K562 (cell line): ENCODE measurements around the gene SLC27A2. TPM values are rescaled to one million over a fixed set of nuclear protein-coding genes. Genes with fewer than 3 reads are reported as not detected.
A peak's percentile ranks its signal among the peaks of the same experiment; 100 is the strongest.

Experiments
- ATAC-seq: fragments of 200-7000 bp; cut with Tn5 transposase; 3 replicates; pipeline ENCODE4 v1.9.1; 2020; ENCODE audit warnings: moderate library complexity
- BruUV-seq: library from RNA; stranded (reverse); fragments of 400-500 nt; replicated peaks from 2 replicates; lab custom pipeline; 2021; lab: Mats Ljungman, UMichigan
- CTCF ChIA-PET: fragments of 300-600 bp; formaldehyde crosslinking; extraction: SDS; loops from one replicate; lab custom pipeline; 2021; ENCODE audit warnings: low intra/inter-chr PET ratio; lab: Yijun Ruan, JAX
- POLR2A ChIA-PET: fragments of 300-600, 350-650 bp; sonication (Branson Sonifier 250); formaldehyde crosslinking; extraction: SDS; loops from one replicate; lab custom pipeline; 2021; ENCODE audit warnings: antibody characterized with exemption, inconsistent platforms; lab: Yijun Ruan, JAX
- DNase-seq, 4 experiments: peaks; one replicate each; pipeline versions ENCODE4 v3.0.0 to v3.0.0-alpha.2; 2011 to 2018; ENCODE audit warnings: low spot score in 3 of 4, mixed read lengths in 3 of 4; ENCODE audit errors: extremely low read depth in 1 of 4
- FAIRE-seq: peaks from 2 replicates; lab custom pipeline; 2011; peaks lifted over from hg19 to GRCh38; lab: Jason Lieb, UNC
- H2AFZ ChIP-seq: 2 replicates; pipeline ENCODE4 v1.6.0; 2011; ENCODE audit warnings: low read depth, low read length, control low read depth, inconsistent platforms
- H3K27ac ChIP-seq: fragments of 200-600 bp; 3 replicates; pipeline ENCODE4 v1.8.0; 2011; ENCODE audit warnings: low read depth, mild to moderate bottlenecking, control low read depth, inconsistent platforms, low read length, moderate library complexity, mixed read lengths; ENCODE audit errors: extremely low read depth
- H3K27me3 ChIP-seq, 2 experiments: fragments of 300-600 bp in 1 of 2; 2 replicates in 1 of 2; 3 replicates in 1 of 2; pipeline versions ENCODE4 v1.6.0 to v1.8.0; 2011; ENCODE audit warnings: inconsistent platforms in 2 of 2, low read length in 2 of 2, mild to moderate bottlenecking in 1 of 2, mixed read lengths in 1 of 2, moderate library complexity in 1 of 2; ENCODE audit not compliant: control insufficient read depth in 2 of 2, insufficient read depth in 2 of 2
- H3K36me3 ChIP-seq: fragments of 300-600 bp; 3 replicates; pipeline ENCODE4 v1.8.0; 2011; ENCODE audit warnings: mild to moderate bottlenecking, low read length, inconsistent platforms; ENCODE audit not compliant: control insufficient read depth, insufficient read depth
- H3K4me1 ChIP-seq, 2 experiments: fragments of 200-600 bp in 1 of 2; replicated peaks in 1 of 2; 2 replicates in 1 of 2; 3 replicates in 1 of 2; pipeline versions ENCODE4 v1.5.1 to v1.8.0; 2011; ENCODE audit warnings: inconsistent platforms in 2 of 2, low read length in 2 of 2, mild to moderate bottlenecking in 1 of 2, mixed read lengths in 1 of 2, moderate library complexity in 1 of 2; ENCODE audit not compliant: control insufficient read depth in 2 of 2, insufficient read depth in 2 of 2
- H3K4me2 ChIP-seq: 2 replicates; pipeline ENCODE4 v1.6.1; 2011; ENCODE audit warnings: low read length, control low read depth, inconsistent platforms, mixed read lengths; ENCODE audit not compliant: insufficient read depth
- H3K4me3 ChIP-seq: fragments of 200-600 bp; sonication (generic), shearing (Covaris generic); 2 replicates; pipeline ENCODE4 v1.5.1; 2016; ENCODE audit warnings: control low read depth, inconsistent platforms
- H3K79me2 ChIP-seq: fragments of 200-600 bp; 3 replicates; pipeline ENCODE4 v1.8.0; 2011; ENCODE audit warnings: low read length, inconsistent platforms; ENCODE audit not compliant: control insufficient read depth, insufficient read depth
- H3K9ac ChIP-seq, 2 experiments: 2 replicates each; pipeline versions ENCODE4 v1.6.0 to v1.6.1; 2011; ENCODE audit warnings: low read depth in 2 of 2, low read length in 2 of 2, control low read depth in 1 of 2, inconsistent platforms in 1 of 2, mild to moderate bottlenecking in 1 of 2, mixed read lengths in 1 of 2; ENCODE audit not compliant: insufficient read depth in 1 of 2
- H3K9me1 ChIP-seq: one replicate; pipeline ENCODE4 v1.6.0; 2011; ENCODE audit warnings: inconsistent platforms, mild to moderate bottlenecking, low read length, moderate library complexity; ENCODE audit not compliant: control insufficient read depth, insufficient read depth
- H3K9me3 ChIP-seq: replicated peaks from 2 replicates; pipeline ENCODE4 v1.5.1; 2011; ENCODE audit warnings: low read depth, low read length, inconsistent platforms; ENCODE audit not compliant: control insufficient read depth, insufficient read depth
- H4K20me1 ChIP-seq: replicated peaks from 2 replicates; pipeline ENCODE4 v1.6.1; 2011; ENCODE audit warnings: low read length, inconsistent platforms, mixed read lengths; ENCODE audit not compliant: control insufficient read depth, insufficient read depth
- MEIS2 ChIP-seq: fragments of 450-650 bp; IDR thresholded peaks from 2 replicates; pipeline ENCODE4 v1.6.1; 2014; ENCODE audit warnings: mild to moderate bottlenecking; ENCODE audit not compliant: partially characterized antibody
- ZNF780A ChIP-seq: fragments of 250-450 bp; sonication (Bioruptor Pico); IDR thresholded peaks from 2 replicates; pipeline ENCODE4 v1.5.0; 2021; ENCODE audit warnings: mild to moderate bottlenecking
- WGBS: fragments of 100-300 bp; shearing (Covaris generic); methylation state at CpG from one replicate; pipeline ENCODE4 v1.1.6; 2016; ENCODE audit warnings: low coverage, mixed read lengths; ENCODE audit not compliant: insufficient coverage; ENCODE audit errors: missing lambda C conversion rate; 5-methylcytosine and 5-hydroxymethylcytosine counted together
- in situ Hi-C: fragments of 300-500 bp; cut with MboI; formaldehyde crosslinking; loops from 4 replicates; pipeline ENCODE4 v1.15.0; 2018; ENCODE audit warnings: inconsistent platforms, mixed read lengths
- intact Hi-C: fragments of 100-400 bp; cut with micrococcal nuclease; formaldehyde crosslinking; loops from 2 replicates; pipeline ENCODE4 v1.14.2; 2022
- polyA plus RNA-seq, 8 experiments: library from polyadenylated mRNA; depleted of rRNA in 4 of 8; stranded (reverse) in 5 of 8; unstranded in 3 of 8; fragments of >200 nt; fragmentation: Nextera tagmentation in 2 of 8; fragmentation: Illumina TruSeq in 1 of 8; extraction: Ambion mirVana in 2 of 8; extraction: Trizol in 1 of 8; gene quantifications; 2 replicates each; pipeline versions ENCODE4 v1.2.1 to v1.2.3, GENCODE V29; 2011 to 2014; ENCODE audit warnings: inconsistent platforms in 1 of 8, missing spikeins in 1 of 8
- total RNA-seq, 7 experiments: library from RNA; depleted of rRNA in 6 of 7; stranded (reverse); fragments of >200 nt in 6 of 7; fragmentation: Illumina TruSeq in 2 of 7; extraction: Trizol in 2 of 7; gene quantifications; 2 replicates each; pipeline versions ENCODE4 v1.2.1 to v1.2.3, GENCODE V29; 2011 to 2021; ENCODE audit warnings: low replicate concordance in 1 of 7
- TF ChIP-seq, protein P1 (sequence below): fragments of 450-650 bp; IDR thresholded peaks from 2 replicates; pipeline ENCODE4 v1.6.1; 2016
- TF ChIP-seq, protein P2 (sequence below): fragments of 200-800 bp; sonication (Bioruptor generic); IDR thresholded peaks from 2 replicates; pipeline ENCODE4 v1.6.1; 2016; ENCODE audit warnings: missing genetic modification characterization, missing compliant biosample characterization

The SLC27A2 gene
- total and polyA plus RNA-seq, 9 of the 15 experiments (the other 6 are each of a cell fraction or from before 2014, with no cell fraction given), result 4.9 to 38.0 (median 22.7) TPM

DNA sequence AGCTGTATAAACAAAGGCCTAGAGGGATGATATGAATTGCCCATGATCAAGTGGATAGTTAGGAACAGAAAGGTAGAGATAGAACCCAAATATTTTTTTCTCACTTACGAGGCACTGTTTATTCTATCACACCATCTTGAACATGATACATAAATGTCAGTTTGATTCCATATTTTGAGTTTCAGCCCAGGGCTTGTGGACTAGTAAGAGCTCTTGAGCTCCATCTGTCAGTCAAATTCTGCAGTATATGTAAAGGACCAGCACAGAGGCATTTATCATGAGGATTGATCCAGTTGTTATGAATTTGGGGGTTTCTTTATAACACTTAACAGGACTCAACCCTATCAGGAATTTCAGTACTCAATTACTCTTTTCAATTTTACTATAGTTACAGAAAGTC is 4.8 kb downstream of the SLC27A2 start:
- peaks cover 20 to 30% of the 10 kb centered on the region in 2 experiments for H3K4me1 ChIP-seq
- no peak for DNase-seq
- no peak overlapping the region for H3K4me2 ChIP-seq
- ChIA-PET POLR2A (no interaction called here), CTCF (no interaction called here)
- intact Hi-C loops (no loop called here), in situ Hi-C loops (no loop called here)
- WGBS, result 85% methylated on average over 1 of the region's 1 CpG
- H3K27ac ChIP-seq, result no peak overlapping the region
- no peak overlapping the region for H3K9ac ChIP-seq
- no peaks in the 10 kb centered on the region; the same call in 2 of the 3 replicates for H3K36me3 ChIP-seq
- no peak for ATAC-seq
- H3K9me3 ChIP-seq, result no peaks in the 10 kb centered on the region
- H2AFZ ChIP-seq, result no peak overlapping the region
- no peak overlapping the region for H3K4me3 ChIP-seq
- H3K9me1 ChIP-seq, result no peaks in the 10 kb centered on the region
- FAIRE-seq, result no peak
- BruUV-seq, result no TSS peak
- peaks cover 27% of the 10 kb centered on the region for H3K79me2 ChIP-seq
- TF ChIP-seq, protein P1, sequence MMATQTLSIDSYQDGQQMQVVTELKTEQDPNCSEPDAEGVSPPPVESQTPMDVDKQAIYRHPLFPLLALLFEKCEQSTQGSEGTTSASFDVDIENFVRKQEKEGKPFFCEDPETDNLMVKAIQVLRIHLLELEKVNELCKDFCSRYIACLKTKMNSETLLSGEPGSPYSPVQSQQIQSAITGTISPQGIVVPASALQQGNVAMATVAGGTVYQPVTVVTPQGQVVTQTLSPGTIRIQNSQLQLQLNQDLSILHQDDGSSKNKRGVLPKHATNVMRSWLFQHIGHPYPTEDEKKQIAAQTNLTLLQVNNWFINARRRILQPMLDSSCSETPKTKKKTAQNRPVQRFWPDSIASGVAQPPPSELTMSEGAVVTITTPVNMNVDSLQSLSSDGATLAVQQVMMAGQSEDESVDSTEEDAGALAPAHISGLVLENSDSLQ, result peak; percentile 81
- peak; percentile 27 for TF ChIP-seq MEIS2
- no peak for TF ChIP-seq ZNF780A (CRISPR knock-in tag)
- TF ChIP-seq, protein P2, sequence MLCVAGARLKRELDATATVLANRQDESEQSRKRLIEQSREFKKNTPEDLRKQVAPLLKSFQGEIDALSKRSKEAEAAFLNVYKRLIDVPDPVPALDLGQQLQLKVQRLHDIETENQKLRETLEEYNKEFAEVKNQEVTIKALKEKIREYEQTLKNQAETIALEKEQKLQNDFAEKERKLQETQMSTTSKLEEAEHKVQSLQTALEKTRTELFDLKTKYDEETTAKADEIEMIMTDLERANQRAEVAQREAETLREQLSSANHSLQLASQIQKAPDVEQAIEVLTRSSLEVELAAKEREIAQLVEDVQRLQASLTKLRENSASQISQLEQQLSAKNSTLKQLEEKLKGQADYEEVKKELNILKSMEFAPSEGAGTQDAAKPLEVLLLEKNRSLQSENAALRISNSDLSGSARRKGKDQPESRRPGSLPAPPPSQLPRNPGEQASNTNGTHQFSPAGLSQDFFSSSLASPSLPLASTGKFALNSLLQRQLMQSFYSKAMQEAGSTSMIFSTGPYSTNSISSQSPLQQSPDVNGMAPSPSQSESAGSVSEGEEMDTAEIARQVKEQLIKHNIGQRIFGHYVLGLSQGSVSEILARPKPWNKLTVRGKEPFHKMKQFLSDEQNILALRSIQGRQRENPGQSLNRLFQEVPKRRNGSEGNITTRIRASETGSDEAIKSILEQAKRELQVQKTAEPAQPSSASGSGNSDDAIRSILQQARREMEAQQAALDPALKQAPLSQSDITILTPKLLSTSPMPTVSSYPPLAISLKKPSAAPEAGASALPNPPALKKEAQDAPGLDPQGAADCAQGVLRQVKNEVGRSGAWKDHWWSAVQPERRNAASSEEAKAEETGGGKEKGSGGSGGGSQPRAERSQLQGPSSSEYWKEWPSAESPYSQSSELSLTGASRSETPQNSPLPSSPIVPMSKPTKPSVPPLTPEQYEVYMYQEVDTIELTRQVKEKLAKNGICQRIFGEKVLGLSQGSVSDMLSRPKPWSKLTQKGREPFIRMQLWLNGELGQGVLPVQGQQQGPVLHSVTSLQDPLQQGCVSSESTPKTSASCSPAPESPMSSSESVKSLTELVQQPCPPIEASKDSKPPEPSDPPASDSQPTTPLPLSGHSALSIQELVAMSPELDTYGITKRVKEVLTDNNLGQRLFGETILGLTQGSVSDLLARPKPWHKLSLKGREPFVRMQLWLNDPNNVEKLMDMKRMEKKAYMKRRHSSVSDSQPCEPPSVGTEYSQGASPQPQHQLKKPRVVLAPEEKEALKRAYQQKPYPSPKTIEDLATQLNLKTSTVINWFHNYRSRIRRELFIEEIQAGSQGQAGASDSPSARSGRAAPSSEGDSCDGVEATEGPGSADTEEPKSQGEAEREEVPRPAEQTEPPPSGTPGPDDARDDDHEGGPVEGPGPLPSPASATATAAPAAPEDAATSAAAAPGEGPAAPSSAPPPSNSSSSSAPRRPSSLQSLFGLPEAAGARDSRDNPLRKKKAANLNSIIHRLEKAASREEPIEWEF, result no peak
- H3K27me3 ChIP-seq, result no peaks in the 10 kb centered on the region
- no peaks in the 10 kb centered on the region for H4K20me1 ChIP-seq
